HepG2 (cell line): ENCODE results near the gene PLEKHM2. TPM values are rescaled to one million over a fixed set of nuclear protein-coding genes. Genes with fewer than 3 reads are reported as not detected.

Experiments
- ATAC-seq: fragments of 200-7000 bp; cut with Tn5 transposase; 3 replicates; pipeline ENCODE4 v1.9.1; 2020; ENCODE audit warnings: mild to moderate bottlenecking, moderate library complexity
- BruUV-seq: library from RNA; stranded (reverse); fragments of 400-500 nt; replicated peaks from 2 replicates; lab custom pipeline; 2021; lab: Mats Ljungman, UMichigan
- CTCF ChIA-PET: fragments of 300-600 bp; formaldehyde crosslinking; extraction: SDS; loops from one replicate; lab custom pipeline; 2021; ENCODE audit warnings: low total read pairs, inconsistent platforms, low intra/inter-chr PET ratio; lab: Yijun Ruan, JAX
- POLR2A ChIA-PET: fragments of 350-600 bp; sonication (Branson Sonifier 250); formaldehyde crosslinking; loops from one replicate; lab custom pipeline; 2020; ENCODE audit warnings: antibody characterized with exemption, inconsistent platforms; lab: Yijun Ruan, JAX
- DNase-seq: peaks from one replicate; pipeline ENCODE4 v3.0.0-alpha.2; 2015; ENCODE audit warnings: low spot score
- FAIRE-seq: peaks from 3 replicates; lab custom pipeline; 2011; peaks lifted over from hg19 to GRCh38; lab: Jason Lieb, UNC
- H2AFZ ChIP-seq: one replicate; pipeline ENCODE4 v1.6.1; 2011; ENCODE audit warnings: low read length, inconsistent platforms
- H3K27ac ChIP-seq: fragments of 300-600 bp; 3 replicates; pipeline ENCODE4 v1.8.0; 2011; ENCODE audit warnings: mixed run types, mild to moderate bottlenecking, mixed read lengths, low read length, inconsistent platforms; ENCODE audit not compliant: insufficient read depth; ENCODE audit errors: extremely low read length
- H3K27me3 ChIP-seq, 2 experiments: fragments of 200-600 bp in 1 of 2; 2 replicates in 1 of 2; 3 replicates in 1 of 2; pipeline versions ENCODE4 v1.6.0 to v1.8.0; 2011; ENCODE audit warnings: low read length in 2 of 2, mild to moderate bottlenecking in 2 of 2, moderate library complexity in 2 of 2, inconsistent platforms in 1 of 2; ENCODE audit not compliant: insufficient read depth in 2 of 2, control insufficient read depth in 1 of 2
- H3K36me3 ChIP-seq, 2 experiments: fragments of 200-600 bp in 1 of 2; replicated peaks in 1 of 2; 2 replicates in 1 of 2; 3 replicates in 1 of 2; pipeline versions ENCODE4 v1.5.1 to v1.8.0; 2011; ENCODE audit warnings: low read length in 2 of 2, inconsistent platforms in 1 of 2; ENCODE audit not compliant: insufficient read depth in 2 of 2, control insufficient read depth in 1 of 2
- H3K4me1 ChIP-seq: 2 replicates; pipeline ENCODE4 v1.5.1; 2012; ENCODE audit warnings: low read length, inconsistent platforms; ENCODE audit not compliant: insufficient read depth
- H3K4me2 ChIP-seq: 2 replicates; pipeline ENCODE4 v1.6.0; 2011; ENCODE audit warnings: low read depth, low read length, inconsistent platforms
- H3K4me3 ChIP-seq, 3 experiments: fragments of 200-600 bp in 1 of 3; sonication (generic), shearing (Covaris generic) in 1 of 3; replicated peaks in 1 of 3; 2 replicates each; pipeline ENCODE4 v1.5.1; 2011 to 2016; ENCODE audit warnings: low read length in 3 of 3, inconsistent platforms in 2 of 3, low read depth in 2 of 3, mild to moderate bottlenecking in 2 of 3, control low read depth in 1 of 3, mixed read lengths in 1 of 3; ENCODE audit not compliant: insufficient read depth in 1 of 3
- H3K79me2 ChIP-seq: one replicate; pipeline ENCODE4 v1.6.1; 2011; ENCODE audit warnings: low read length, inconsistent platforms; ENCODE audit not compliant: insufficient read depth
- H3K9ac ChIP-seq: 2 replicates; pipeline ENCODE4 v1.6.0; 2011; ENCODE audit warnings: mild to moderate bottlenecking, low read depth, low read length, inconsistent platforms; ENCODE audit not compliant: insufficient read depth
- H3K9me3 ChIP-seq: 2 replicates; pipeline ENCODE4 v1.5.1; 2012; ENCODE audit warnings: mild to moderate bottlenecking, low read length
- H4K20me1 ChIP-seq: 2 replicates; pipeline ENCODE4 v1.6.0; 2011; ENCODE audit warnings: inconsistent platforms, mild to moderate bottlenecking, low read length, moderate library complexity; ENCODE audit not compliant: insufficient read depth
- ASH2L ChIP-seq: fragments of 300-600, 200-600 bp; sonication (generic); IDR thresholded peaks from 2 replicates; pipeline ENCODE4 v1.7.0; 2017; ENCODE audit warnings: low read depth, mild to moderate bottlenecking, moderate library complexity, mixed read lengths, low read length; ENCODE audit not compliant: insufficient read length
- GTF3A ChIP-seq: sonication (generic); formaldehyde crosslinking; conservative IDR thresholded peaks from 2 replicates; pipeline ENCODE4 v1.4.0; 2020; ENCODE audit warnings: mild to moderate bottlenecking, missing genetic modification reagents
- IRF2 ChIP-seq: IDR thresholded peaks from 2 replicates; pipeline ENCODE4 v1.6.1; 2018; ENCODE audit warnings: missing genetic modification reagents, missing compliant biosample characterization
- KLF12 ChIP-seq: sonication (generic); formaldehyde crosslinking; IDR thresholded peaks from 2 replicates; pipeline ENCODE4 v1.4.0; 2020; ENCODE audit warnings: missing genetic modification reagents, borderline replicate concordance
- MED1 ChIP-seq: sonication (generic); formaldehyde crosslinking; IDR thresholded peaks from 2 replicates; pipeline ENCODE4 v1.4.0; 2020; ENCODE audit warnings: missing genetic modification reagents
- NFE2L1 ChIP-seq: sonication (generic); formaldehyde crosslinking; IDR thresholded peaks from 2 replicates; pipeline ENCODE4 v1.4.0; 2020; ENCODE audit warnings: missing genetic modification reagents, mild to moderate bottlenecking, borderline replicate concordance
- NFRKB ChIP-seq: fragments of 450-650 bp; IDR thresholded peaks from 2 replicates; pipeline ENCODE4 v1.6.1; 2017
- ZFYVE20 ChIP-seq: sonication (generic); formaldehyde crosslinking; IDR thresholded peaks from 2 replicates; pipeline ENCODE4 v1.8.0; 2023; ENCODE audit warnings: low read depth, mild to moderate bottlenecking, moderate library complexity, missing genetic modification reagents, borderline replicate concordance
- ZNF101 ChIP-seq: sonication (generic); formaldehyde crosslinking; IDR thresholded peaks from 2 replicates; pipeline ENCODE4 v1.4.0; 2020; ENCODE audit warnings: mild to moderate bottlenecking, low read depth, missing genetic modification reagents, borderline replicate concordance
- ZNF253 ChIP-seq: sonication (generic); formaldehyde crosslinking; IDR thresholded peaks from 2 replicates; pipeline ENCODE4 v1.8.0; 2022; ENCODE audit warnings: mild to moderate bottlenecking, missing genetic modification reagents, borderline replicate concordance
- ZNF367 ChIP-seq: sonication (generic); formaldehyde crosslinking; IDR thresholded peaks from 2 replicates; pipeline ENCODE4 v1.4.0; 2020; ENCODE audit warnings: missing genetic modification reagents, borderline replicate concordance
- ZNF503 ChIP-seq: sonication (generic); formaldehyde crosslinking; IDR thresholded peaks from 2 replicates; pipeline ENCODE4 v1.4.0; 2020; ENCODE audit warnings: missing genetic modification reagents
- ZNF605 ChIP-seq: sonication (generic); formaldehyde crosslinking; IDR thresholded peaks from 2 replicates; pipeline ENCODE4 v1.8.0; 2022; ENCODE audit warnings: mild to moderate bottlenecking, missing genetic modification reagents
- ZNF614 ChIP-seq: IDR thresholded peaks from 2 replicates; pipeline ENCODE4 v1.6.1; 2018; ENCODE audit warnings: missing biosample characterization, missing genetic modification reagents, inconsistent platforms, borderline replicate concordance
- ZNF746 ChIP-seq: sonication (generic); formaldehyde crosslinking; IDR thresholded peaks from 2 replicates; pipeline ENCODE4 v1.8.0; 2022; ENCODE audit warnings: mild to moderate bottlenecking, missing genetic modification reagents
- WGBS: methylation state at CpG from one replicate; pipeline ENCODE4 v1.1.6; 2017; ENCODE audit warnings: low lambda C conversion rate; 5-methylcytosine and 5-hydroxymethylcytosine counted together
- in situ Hi-C: cut with HindIII; loops from 2 replicates; pipeline ENCODE4 v1.10.0; 2017; ENCODE audit warnings: low pct_unique_long_range_greater_than_20kb; ENCODE audit not compliant: extremely low pct_ligation_motif_present
- intact Hi-C: fragments of 100-400 bp; cut with micrococcal nuclease; formaldehyde crosslinking; loops from one replicate; pipeline ENCODE4 v1.10.0; 2022; ENCODE audit not compliant: unreplicated experiment
- polyA plus RNA-seq, 8 experiments: library from polyadenylated mRNA; depleted of rRNA in 3 of 8; stranded (reverse) in 7 of 8; unstranded in 1 of 8; fragments of >200 nt; fragmentation: Illumina TruSeq in 4 of 8; extraction: Trizol in 4 of 8; gene quantifications; 2 replicates each; pipeline versions ENCODE4 v1.2.1 to v1.2.3, GENCODE V29; 2011 to 2016; ENCODE audit warnings: low read depth in 4 of 8, missing spikeins in 1 of 8, mixed read lengths in 1 of 8; ENCODE audit not compliant: insufficient read depth in 1 of 8
- total RNA-seq, 5 experiments: library from RNA; depleted of rRNA; stranded (reverse); fragments of >200 nt; fragmentation: Illumina TruSeq; extraction: Trizol; gene quantifications; 2 replicates each; pipeline ENCODE4 v1.2.3, GENCODE V29; 2016; ENCODE audit warnings: low read depth in 1 of 5
- TF ChIP-seq, protein P1 (sequence below): IDR thresholded peaks from 2 replicates; pipeline ENCODE4 v1.6.1; 2016; ENCODE audit warnings: control low read depth
- TF ChIP-seq, protein P2 (sequence below): sonication (generic); formaldehyde crosslinking; IDR thresholded peaks from 2 replicates; pipeline ENCODE4 v1.4.0; 2020; ENCODE audit warnings: missing genetic modification reagents; ENCODE audit errors: not compliant biosample characterization
- TF ChIP-seq, protein P3 (sequence below): sonication (generic); formaldehyde crosslinking; IDR thresholded peaks from 2 replicates; pipeline ENCODE4 v1.5.0; 2020; ENCODE audit warnings: mild to moderate bottlenecking, missing genetic modification reagents

Gene PLEKHM2
- total and polyA plus RNA-seq, 2 of the 13 experiments (the other 11 are each of a cell fraction or from before 2014, with no cell fraction given) = 16.5 to 27.3 TPM

GRCh38 chr1:15722411-15722810 lies 38.3 kb downstream of the PLEKHM2 start (continued):
- TF ChIP-seq, protein P1, sequence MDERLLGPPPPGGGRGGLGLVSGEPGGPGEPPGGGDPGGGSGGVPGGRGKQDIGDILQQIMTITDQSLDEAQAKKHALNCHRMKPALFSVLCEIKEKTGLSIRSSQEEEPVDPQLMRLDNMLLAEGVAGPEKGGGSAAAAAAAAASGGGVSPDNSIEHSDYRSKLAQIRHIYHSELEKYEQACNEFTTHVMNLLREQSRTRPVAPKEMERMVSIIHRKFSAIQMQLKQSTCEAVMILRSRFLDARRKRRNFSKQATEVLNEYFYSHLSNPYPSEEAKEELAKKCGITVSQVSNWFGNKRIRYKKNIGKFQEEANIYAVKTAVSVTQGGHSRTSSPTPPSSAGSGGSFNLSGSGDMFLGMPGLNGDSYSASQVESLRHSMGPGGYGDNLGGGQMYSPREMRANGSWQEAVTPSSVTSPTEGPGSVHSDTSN = no peak
- TF ChIP-seq NFE2L1 = no peak
- TF ChIP-seq ZNF614 (CRISPR knock-in tag) = no peak

DNA sequence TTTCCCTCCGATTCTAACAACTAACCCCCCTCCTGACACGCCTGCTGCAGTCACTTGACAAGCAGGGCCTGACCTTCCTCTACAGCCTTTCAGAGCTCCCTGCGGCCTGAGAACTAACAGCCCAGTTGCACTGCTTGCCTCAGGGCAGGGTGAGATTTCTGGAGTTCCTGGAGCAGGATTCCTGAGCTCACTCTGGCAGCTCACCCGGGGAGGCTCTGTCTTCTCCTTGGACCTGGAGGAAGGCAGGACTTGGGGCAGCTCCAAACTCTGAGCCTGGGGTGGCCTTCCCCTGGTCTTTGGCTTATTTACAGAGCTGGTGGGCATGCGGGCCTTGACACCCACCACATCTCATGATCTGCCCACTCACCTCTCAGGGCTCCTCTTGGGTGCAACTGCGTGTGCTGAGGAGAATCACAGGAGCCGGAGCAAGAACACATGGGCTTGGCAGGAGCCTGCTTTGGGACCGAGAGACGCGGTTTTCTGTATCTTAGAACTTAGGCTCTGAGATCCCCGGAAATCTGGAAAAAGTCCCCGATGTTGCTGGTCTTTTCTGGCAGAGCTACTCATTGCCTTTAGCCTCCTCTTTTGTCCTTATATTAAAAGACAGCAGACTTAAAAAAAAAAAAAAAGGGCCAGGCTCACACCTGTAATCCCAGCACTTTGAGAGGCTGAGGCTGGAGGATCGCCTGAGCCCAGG lies 38.9 kb downstream of the PLEKHM2 start:
- no peak for ATAC-seq
- no peaks in the 10 kb centered on the region for H3K79me2 ChIP-seq
- WGBS = 95% methylated on average over 11 of the region's 13 CpGs
- H3K9ac ChIP-seq = no peak overlapping the region
- TF ChIP-seq ZNF746 (CRISPR knock-in tag) (no peak), ZNF367 (CRISPR knock-in tag) (no peak), IRF2 (CRISPR knock-in tag) (no peak), ASH2L (no peak), ZNF101 (CRISPR knock-in tag) (no peak), GTF3A (no peak), KLF12 (no peak), NFRKB (no peak), ZNF253 (CRISPR knock-in tag) (no peak), MED1 (CRISPR knock-in tag) (no peak), ZNF605 (CRISPR knock-in tag) (no peak), ZNF503 (CRISPR knock-in tag) (no peak), ZFYVE20 (CRISPR knock-in tag) (no peak)
- TF ChIP-seq, protein P2, sequence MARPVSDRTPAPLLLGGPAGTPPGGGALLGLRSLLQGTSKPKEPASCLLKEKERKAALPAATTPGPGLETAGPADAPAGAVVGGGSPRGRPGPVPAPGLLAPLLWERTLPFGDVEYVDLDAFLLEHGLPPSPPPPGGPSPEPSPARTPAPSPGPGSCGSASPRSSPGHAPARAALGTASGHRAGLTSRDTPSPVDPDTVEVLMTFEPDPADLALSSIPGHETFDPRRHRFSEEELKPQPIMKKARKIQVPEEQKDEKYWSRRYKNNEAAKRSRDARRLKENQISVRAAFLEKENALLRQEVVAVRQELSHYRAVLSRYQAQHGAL (CRISPR knock-in tag) = no peak
- TF ChIP-seq, protein P3, sequence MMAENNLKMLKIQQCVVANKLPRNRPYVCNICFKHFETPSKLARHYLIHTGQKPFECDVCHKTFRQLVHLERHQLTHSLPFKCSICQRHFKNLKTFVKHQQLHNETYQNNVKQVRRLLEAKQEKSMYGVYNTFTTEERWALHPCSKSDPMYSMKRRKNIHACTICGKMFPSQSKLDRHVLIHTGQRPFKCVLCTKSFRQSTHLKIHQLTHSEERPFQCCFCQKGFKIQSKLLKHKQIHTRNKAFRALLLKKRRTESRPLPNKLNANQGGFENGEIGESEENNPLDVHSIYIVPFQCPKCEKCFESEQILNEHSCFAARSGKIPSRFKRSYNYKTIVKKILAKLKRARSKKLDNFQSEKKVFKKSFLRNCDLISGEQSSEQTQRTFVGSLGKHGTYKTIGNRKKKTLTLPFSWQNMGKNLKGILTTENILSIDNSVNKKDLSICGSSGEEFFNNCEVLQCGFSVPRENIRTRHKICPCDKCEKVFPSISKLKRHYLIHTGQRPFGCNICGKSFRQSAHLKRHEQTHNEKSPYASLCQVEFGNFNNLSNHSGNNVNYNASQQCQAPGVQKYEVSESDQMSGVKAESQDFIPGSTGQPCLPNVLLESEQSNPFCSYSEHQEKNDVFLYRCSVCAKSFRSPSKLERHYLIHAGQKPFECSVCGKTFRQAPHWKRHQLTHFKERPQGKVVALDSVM (CRISPR knock-in tag) = no peak
- TF ChIP-seq, all 625 proteins: peak for 0
- Histone ChIP-seq H3K4me1 (peaks cover 7% of the 10 kb centered on the region; the same call in 1 of the 2 replicates), H3K27me3 (no peaks in the 10 kb centered on the region), H3K9me3 (no peaks in the 10 kb centered on the region), H3K4me3 (no peak overlapping the region), H3K4me2 (no peak overlapping the region), H4K20me1 (no peaks in the 10 kb centered on the region), H3K36me3 (peaks cover 20 to 54% of the 10 kb centered on the region in 2 experiments), H3K27ac (no peak overlapping the region), H2AFZ (no peak overlapping the region)
- POLR2A ChIA-PET = no interaction called here
- DNase-seq (no peak), FAIRE-seq (no peak)
- CTCF ChIA-PET = no interaction called here
- intact Hi-C loops (no loop called here), in situ Hi-C loops (no loop called here)
- no TSS peak for BruUV-seq
